ENCODE results near the gene TSC1.

DNA sequence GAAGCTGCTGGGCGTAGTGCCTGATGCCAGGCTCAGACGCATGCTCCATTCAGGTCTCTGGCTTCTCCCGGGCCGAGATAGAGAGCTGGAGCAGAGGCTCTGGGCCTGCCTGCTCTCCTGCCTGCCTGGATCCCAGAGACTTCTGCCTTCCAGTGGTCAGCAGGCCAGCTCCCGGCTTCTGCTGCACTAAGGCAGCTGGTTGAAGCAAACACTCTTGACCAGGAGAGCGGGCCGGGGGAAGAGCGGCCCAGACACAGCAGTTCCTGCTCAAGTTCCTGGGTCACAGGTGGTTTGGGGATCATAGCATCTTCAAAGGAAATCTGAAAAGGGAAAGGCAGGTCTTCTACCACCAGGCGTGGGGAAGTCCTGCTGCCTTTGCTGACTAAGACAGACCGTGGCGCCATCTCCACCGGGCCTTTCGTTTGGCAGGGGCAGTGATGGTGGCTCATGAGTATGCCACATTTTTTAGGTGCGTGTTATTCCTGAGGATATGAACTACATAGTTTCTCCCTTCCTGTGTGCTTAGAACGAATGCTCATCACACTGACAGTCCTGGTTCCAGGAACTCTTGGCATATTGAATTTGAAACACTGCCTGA, 97.4 kb downstream of the TSC1 start:
- TF ChIP-seq, protein P1, sequence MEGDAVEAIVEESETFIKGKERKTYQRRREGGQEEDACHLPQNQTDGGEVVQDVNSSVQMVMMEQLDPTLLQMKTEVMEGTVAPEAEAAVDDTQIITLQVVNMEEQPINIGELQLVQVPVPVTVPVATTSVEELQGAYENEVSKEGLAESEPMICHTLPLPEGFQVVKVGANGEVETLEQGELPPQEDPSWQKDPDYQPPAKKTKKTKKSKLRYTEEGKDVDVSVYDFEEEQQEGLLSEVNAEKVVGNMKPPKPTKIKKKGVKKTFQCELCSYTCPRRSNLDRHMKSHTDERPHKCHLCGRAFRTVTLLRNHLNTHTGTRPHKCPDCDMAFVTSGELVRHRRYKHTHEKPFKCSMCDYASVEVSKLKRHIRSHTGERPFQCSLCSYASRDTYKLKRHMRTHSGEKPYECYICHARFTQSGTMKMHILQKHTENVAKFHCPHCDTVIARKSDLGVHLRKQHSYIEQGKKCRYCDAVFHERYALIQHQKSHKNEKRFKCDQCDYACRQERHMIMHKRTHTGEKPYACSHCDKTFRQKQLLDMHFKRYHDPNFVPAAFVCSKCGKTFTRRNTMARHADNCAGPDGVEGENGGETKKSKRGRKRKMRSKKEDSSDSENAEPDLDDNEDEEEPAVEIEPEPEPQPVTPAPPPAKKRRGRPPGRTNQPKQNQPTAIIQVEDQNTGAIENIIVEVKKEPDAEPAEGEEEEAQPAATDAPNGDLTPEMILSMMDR (IDR thresholded peaks at IDR 0.05), result no peak
- TF ChIP-seq POLR2A (IDR thresholded peaks at IDR 0.05), result no peak
- no peak for TF ChIP-seq POLR2AphosphoS5 (IDR thresholded peaks at IDR 0.05)
